MCF 10A (cell line): ENCODE results near the gene TREM2. TPM values are rescaled to one million over a fixed set of nuclear protein-coding genes. Genes with fewer than 3 reads are reported as not detected.

ENCODE experiments used
- BruUV-seq: library from RNA; stranded (reverse); fragments of 400-500 nt; replicated peaks from 2 replicates; lab custom pipeline; 2021; lab: Mats Ljungman, UMichigan
- CTCF ChIA-PET: fragments of 300-600 bp; sonication (Branson Sonifier 250); formaldehyde crosslinking; extraction: SDS; loops from one replicate; lab custom pipeline; 2021; ENCODE audit warnings: antibody characterized with exemption, inconsistent platforms; lab: Yijun Ruan, JAX
- POLR2A ChIA-PET: fragments of 300-600, 350-650 bp; sonication (Branson Sonifier 250); formaldehyde crosslinking; extraction: SDS; loops from one replicate; lab custom pipeline; 2020; ENCODE audit warnings: antibody characterized with exemption, inconsistent platforms; lab: Yijun Ruan, JAX
- DNase-seq: peaks from one replicate; pipeline ENCODE4 v3.0.0-alpha.2; 2018; ENCODE audit not compliant: unreplicated experiment
- H3K27ac Mint-ChIP-seq: one replicate; pipeline ENCODE4 v1.8.0; 2022; ENCODE audit warnings: mild to moderate bottlenecking, low read depth, mixed read lengths; ENCODE audit not compliant: unreplicated experiment
- H3K27me3 Mint-ChIP-seq: one replicate; pipeline ENCODE4 v1.8.0; 2022; ENCODE audit warnings: mixed read lengths; ENCODE audit not compliant: insufficient read depth, unreplicated experiment
- H3K36me3 Mint-ChIP-seq: one replicate; pipeline ENCODE4 v1.8.0; 2022; ENCODE audit warnings: mild to moderate bottlenecking, moderate library complexity, mixed read lengths; ENCODE audit not compliant: insufficient read depth, unreplicated experiment
- H3K4me1 Mint-ChIP-seq: one replicate; pipeline ENCODE4 v1.8.0; 2022; ENCODE audit warnings: mixed read lengths; ENCODE audit not compliant: insufficient read depth, unreplicated experiment
- H3K4me3 Mint-ChIP-seq: one replicate; pipeline ENCODE4 v1.8.0; 2022; ENCODE audit warnings: mild to moderate bottlenecking, moderate library complexity, mixed read lengths; ENCODE audit not compliant: unreplicated experiment
- H3K9me3 Mint-ChIP-seq: one replicate; pipeline ENCODE4 v1.8.0; 2022; ENCODE audit warnings: mixed read lengths; ENCODE audit not compliant: unreplicated experiment
- CTCF ChIP-seq: fragments of 200-600 bp; IDR thresholded peaks from one replicate; pipeline ENCODE4 v1.8.0; 2022; ENCODE audit warnings: antibody characterized with exemption, mild to moderate bottlenecking; ENCODE audit not compliant: unreplicated experiment
- intact Hi-C: fragments of 100-400 bp; cut with micrococcal nuclease; formaldehyde crosslinking; loops from 2 replicates; pipeline ENCODE4 v1.14.1; 2022
- total RNA-seq: library from RNA; stranded (reverse); gene quantifications from 2 replicates; pipeline ENCODE4 v1.2.3, GENCODE V29; 2022

TREM2 gene
- total RNA-seq, 1 experiment from 2014 or later: 0.63 TPM

- Mint-ChIP-seq H3K9me3 (peaks cover 6% of the 10 kb centered on the region), H3K27ac (no peak overlapping the region), H3K27me3 (peaks cover 12% of the 10 kb centered on the region), H3K36me3 (no peaks in the 10 kb centered on the region), H3K4me1 (no peaks in the 10 kb centered on the region), H3K4me3 (no peak overlapping the region)
- intact Hi-C loops: loop anchor here (5.0 kb wide), 1 partner anchor 112 kb away; the partner anchor contains the start of genes NFYA and OARD1
- DNase-seq: no peak
- no TSS peak for BruUV-seq
- POLR2A ChIA-PET: no interaction called here
- CTCF ChIA-PET: interaction anchor here (0.6 kb wide), 1 partner anchor 40 kb away, joined by 3 read pairs; no protein-coding TSS in a partner anchor
- TF ChIP-seq CTCF: no peak
Observed at GRCh38 chr6:41184761-41185160, 21.8 kb upstream of the TREM2 start.

DNA sequence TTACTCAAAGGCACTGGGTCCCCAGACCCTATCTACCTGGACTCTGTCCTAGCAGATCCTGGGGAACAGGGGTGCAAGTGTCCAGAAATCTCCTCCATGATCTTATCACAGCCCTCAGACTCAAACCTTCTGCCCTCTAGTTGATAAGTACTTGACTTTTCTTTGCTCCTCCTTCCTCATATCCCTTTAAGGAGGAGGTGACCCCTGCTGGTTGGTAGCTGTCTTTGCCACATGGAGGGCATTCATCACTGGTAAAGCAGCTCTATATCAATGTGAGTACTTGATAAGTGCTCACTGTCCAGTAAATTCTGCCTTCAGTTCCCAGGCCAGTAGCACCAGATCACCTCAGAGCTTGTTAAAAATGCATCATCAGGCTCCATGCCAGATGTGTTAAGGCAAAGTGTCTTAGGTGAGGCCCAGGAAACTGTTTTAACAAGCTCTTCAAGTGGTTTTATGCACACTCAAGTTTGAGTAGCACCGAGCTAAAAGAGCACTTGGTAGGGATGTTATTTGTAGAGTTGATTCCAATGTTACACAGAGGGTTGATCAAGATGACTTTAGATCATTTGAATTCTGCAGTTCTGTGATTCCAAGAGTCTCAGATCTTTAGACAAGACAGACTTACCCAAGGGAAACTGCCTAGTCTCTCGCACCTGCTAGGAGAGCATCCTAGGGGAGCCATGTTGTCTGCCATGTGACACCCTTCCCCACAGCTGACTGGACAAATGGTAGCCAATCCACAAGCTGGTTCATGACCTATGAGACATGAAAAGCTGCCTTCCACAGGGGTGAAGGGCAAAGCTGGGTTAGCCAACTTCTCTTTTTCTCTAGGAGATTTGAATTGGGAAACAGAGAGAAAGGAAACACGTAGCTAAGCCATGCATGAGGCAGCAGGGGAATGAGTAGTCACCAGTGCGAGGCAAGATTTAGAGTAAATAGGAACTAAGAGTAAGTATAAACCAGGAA is 19.4 kb upstream of the TREM2 start:
- no peak overlapping the region for H3K4me3 Mint-ChIP-seq
- intact Hi-C loops: loop anchor here (1.0 to 5.0 kb wide), 4 partner anchors 90 to 287 kb away; partner anchors contain the start of genes NFYA and OARD1
- H3K9me3 Mint-ChIP-seq: no peaks in the 10 kb centered on the region
- H3K27ac Mint-ChIP-seq: no peak overlapping the region
- peak; percentile 70 for DNase-seq
- peaks cover 17% of the 10 kb centered on the region for H3K27me3 Mint-ChIP-seq
- no peaks in the 10 kb centered on the region for H3K36me3 Mint-ChIP-seq
- CTCF ChIA-PET: interaction anchor here (0.6 to 2.0 kb wide), 11 partner anchors 15 to 1375 kb away, joined by 3 to 13 read pairs (median 4); no protein-coding TSS in a partner anchor
- no peaks in the 10 kb centered on the region for H3K4me1 Mint-ChIP-seq
- no TSS peak for BruUV-seq
- TF ChIP-seq CTCF: peak; percentile 56
- POLR2A ChIA-PET: no interaction called here

DNA sequence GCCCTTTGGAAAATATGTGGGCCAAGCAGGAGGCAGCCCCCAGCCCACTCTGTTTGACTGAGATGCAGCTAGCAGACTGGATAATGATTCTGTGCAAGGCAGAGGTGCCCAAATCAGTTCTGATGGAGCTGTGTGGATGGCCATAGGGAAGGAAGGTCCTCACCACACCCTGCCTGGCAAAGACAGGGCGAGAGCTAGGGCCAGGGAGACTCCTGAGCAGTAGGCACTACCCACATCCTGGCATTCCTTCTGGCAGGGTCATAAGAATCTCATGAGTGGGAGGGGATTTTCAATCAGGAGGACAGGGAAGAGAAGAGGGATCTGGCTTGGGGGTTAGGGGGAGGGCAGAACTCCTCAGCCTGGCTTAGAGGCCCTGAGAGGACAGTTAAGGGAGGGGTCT is 18.6 kb upstream of the TREM2 start:
- Mint-ChIP-seq H3K9me3 (no peaks in the 10 kb centered on the region), H3K4me1 (no peaks in the 10 kb centered on the region), H3K27ac (no peak overlapping the region), H3K4me3 (no peak overlapping the region), H3K36me3 (no peaks in the 10 kb centered on the region), H3K27me3 (peaks cover 25% of the 10 kb centered on the region)
- POLR2A ChIA-PET: no interaction called here
- BruUV-seq: no TSS peak
- intact Hi-C loops: loop anchor here (5.0 kb wide), 1 partner anchor 109 kb away; the partner anchor contains the start of genes NFYA and OARD1
- no peak for TF ChIP-seq CTCF
- DNase-seq: no peak
- CTCF ChIA-PET: interaction anchor here (0.6 to 2.0 kb wide), 5 partner anchors 15 to 89 kb away, joined by 3 to 13 read pairs (median 4); no protein-coding TSS in a partner anchor

DNA sequence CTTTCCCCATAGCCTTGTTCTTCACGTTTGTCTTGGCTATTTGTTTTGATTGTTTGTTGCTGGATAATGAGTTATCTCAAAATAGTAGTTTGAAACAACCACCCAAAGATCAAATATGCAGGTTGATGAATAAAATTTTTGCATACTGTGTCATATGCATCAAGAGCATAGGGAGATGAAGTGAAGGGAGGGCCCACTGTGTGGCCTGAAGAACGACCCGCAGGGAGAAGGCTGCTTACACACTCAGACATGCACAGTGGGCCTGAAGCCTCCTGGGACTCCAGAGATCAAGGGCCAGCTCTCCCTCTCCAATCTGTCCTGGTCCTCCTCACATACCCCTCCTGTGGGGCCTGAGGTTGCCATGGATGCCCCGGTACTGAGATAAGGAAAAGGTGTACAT is 16.2 kb upstream of the TREM2 start:
- BruUV-seq: no TSS peak
- TF ChIP-seq CTCF: no peak
- ChIA-PET CTCF (interaction anchor here (1.1 kb wide), 1 partner anchor 86 kb away, joined by 5 read pairs; no protein-coding TSS in a partner anchor), POLR2A (no interaction called here)
- Mint-ChIP-seq H3K27ac (no peak overlapping the region), H3K4me1 (no peaks in the 10 kb centered on the region), H3K9me3 (no peaks in the 10 kb centered on the region), H3K36me3 (no peaks in the 10 kb centered on the region), H3K27me3 (peaks cover 37% of the 10 kb centered on the region), H3K4me3 (no peak overlapping the region)
- DNase-seq: no peak
- intact Hi-C loops: no loop called here
